Measurements from ENCODE around the gene CREG2. TPM values are rescaled to one million over a fixed set of nuclear protein-coding genes. Genes with fewer than 3 reads are reported as not detected.

The CREG2 gene
- total and polyA plus RNA-seq, 2 donors (not counting 1 experiment from before 2014, with no cell fraction given), result 0.10 TPM; not detected in 1

- CTCF ChIA-PET, result interaction anchor here (0.5 to 2.5 kb wide), 4 partner anchors 9 to 50 kb away, joined by 3 to 12 read pairs (median 3); no protein-coding TSS in a partner anchor
- H3K27me3 ChIP-seq (replicated peaks in 1 of 4; ENCODE audit: control extremely low read depth in 1 of 4, control insufficient read depth in 3 of 4, insufficient read depth in 4 of 4, low read length in 3 of 4), result no peaks in the 10 kb centered on the region
- Mint-ChIP-seq H3K4me1 (no peaks in the 10 kb centered on the region), H3K27me3 (no peaks in the 10 kb centered on the region), H3K27ac (no peak overlapping the region), H3K9me3 (ENCODE audit: insufficient read depth) (no peaks in the 10 kb centered on the region), H3K4me3 (no peak overlapping the region)
- H3K4me2 ChIP-seq (replicated peaks; ENCODE audit: low read depth, low read length, poor library complexity, severe bottlenecking), result no peak overlapping the region
- no peaks in the 10 kb centered on the region for H3K36me3 ChIP-seq (replicated peaks in 1 of 2; ENCODE audit: control extremely low read depth in 1 of 2, control insufficient read depth in 1 of 2, extremely low read depth in 1 of 2, insufficient read depth in 2 of 2, low read length in 1 of 2)
- 82% methylated on average over 1 of the region's 2 CpGs for WGBS (ENCODE audit: insufficient coverage)
- H3K9ac ChIP-seq (ENCODE audit: low read length), result no peak overlapping the region
- TF ChIP-seq CTCF (IDR thresholded peaks at IDR 0.05) (no peak), EZH2 (IDR thresholded peaks at IDR 0.05; ENCODE audit: borderline replicate concordance, insufficient read depth, low read depth, low read length, poor library complexity, severe bottlenecking) (no peak)
- H3K9me3 ChIP-seq (ENCODE audit: control extremely low read depth in 1 of 3, control insufficient read depth in 2 of 3, insufficient read depth in 1 of 3, low read length in 2 of 3), result no peaks in the 10 kb centered on the region
- intact Hi-C loops (cut with micrococcal nuclease), result no loop called here
- H3K27ac ChIP-seq (ENCODE audit: low read length in 2 of 2), result no peak overlapping the region
- no peaks in the 10 kb centered on the region for H3K79me2 ChIP-seq (ENCODE audit: control insufficient read depth, insufficient read depth, low read length)
- no peak for DNase-seq
- H3K4me1 ChIP-seq (ENCODE audit: control insufficient read depth in 2 of 2, insufficient read depth in 2 of 2, low read length in 2 of 2), result peaks cover 18 to 19% of the 10 kb centered on the region in 2 donors
- ATAC-seq (ENCODE audit: low read depth), result no peak
- no peak overlapping the region for H2AFZ ChIP-seq (ENCODE audit: insufficient read depth, low read depth, low read length, poor library complexity, severe bottlenecking)
- H4K20me1 ChIP-seq (ENCODE audit: control insufficient read depth, insufficient read depth, low read length, poor library complexity, severe bottlenecking), result no peaks in the 10 kb centered on the region
- POLR2A ChIA-PET, result no interaction called here
- H3K4me3 ChIP-seq (ENCODE audit: control extremely low read depth in 1 of 5, extremely low read depth in 1 of 5, insufficient read depth in 1 of 5, low read depth in 2 of 5, low read length in 4 of 5), result no peak overlapping the region
Measured at GRCh38 chr2:101331202-101331601, 56.1 kb downstream of the CREG2 start.

GRCh38 chr2:101330253-101330933 is 56.9 kb downstream of the CREG2 start:
- Histone ChIP-seq H3K27me3 (replicated peaks in 1 of 4; ENCODE audit: control extremely low read depth in 1 of 4, control insufficient read depth in 3 of 4, insufficient read depth in 4 of 4, low read length in 3 of 4) (no peaks in the 10 kb centered on the region), H3K9ac (ENCODE audit: low read length) (no peak overlapping the region), H3K36me3 (replicated peaks in 1 of 2; ENCODE audit: control extremely low read depth in 1 of 2, control insufficient read depth in 1 of 2, extremely low read depth in 1 of 2, insufficient read depth in 2 of 2, low read length in 1 of 2) (no peaks in the 10 kb centered on the region), H3K27ac (ENCODE audit: low read length in 2 of 2) (no peak overlapping the region), H2AFZ (ENCODE audit: insufficient read depth, low read depth, low read length, poor library complexity, severe bottlenecking) (no peak overlapping the region), H4K20me1 (ENCODE audit: control insufficient read depth, insufficient read depth, low read length, poor library complexity, severe bottlenecking) (no peaks in the 10 kb centered on the region), H3K9me3 (ENCODE audit: control extremely low read depth in 1 of 3, control insufficient read depth in 2 of 3, insufficient read depth in 1 of 3, low read length in 2 of 3) (peaks cover 0 to 7% (median 0%) of the 10 kb centered on the region in 3 donors), H3K4me1 (ENCODE audit: control insufficient read depth in 2 of 2, insufficient read depth in 2 of 2, low read length in 2 of 2) (peaks cover 18 to 19% of the 10 kb centered on the region in 2 donors), H3K4me2 (replicated peaks; ENCODE audit: low read depth, low read length, poor library complexity, severe bottlenecking) (no peak overlapping the region), H3K79me2 (ENCODE audit: control insufficient read depth, insufficient read depth, low read length) (no peaks in the 10 kb centered on the region), H3K4me3 (ENCODE audit: control extremely low read depth in 1 of 5, extremely low read depth in 1 of 5, insufficient read depth in 1 of 5, low read depth in 2 of 5, low read length in 4 of 5) (no peak overlapping the region)
- H3K4me3 Mint-ChIP-seq, result no peak overlapping the region
- no peak for ATAC-seq (ENCODE audit: low read depth)
- intact Hi-C loops (cut with micrococcal nuclease), result no loop called here
- no peaks in the 10 kb centered on the region for H3K27me3 Mint-ChIP-seq
- H3K27ac Mint-ChIP-seq, result no peak overlapping the region
- no peaks in the 10 kb centered on the region for H3K9me3 Mint-ChIP-seq (ENCODE audit: insufficient read depth)
- WGBS (ENCODE audit: insufficient coverage), result 75% methylated on average over 7 of the region's 12 CpGs
- ChIA-PET CTCF (interaction anchor here (0.5 kb wide), 1 partner anchor 49 kb away, joined by 3 read pairs; no protein-coding TSS in a partner anchor), POLR2A (no interaction called here)
- DNase-seq, result no peak
- no peak for TF ChIP-seq EZH2 (IDR thresholded peaks at IDR 0.05; ENCODE audit: borderline replicate concordance, insufficient read depth, low read depth, low read length, poor library complexity, severe bottlenecking)
- no peak for TF ChIP-seq CTCF (IDR thresholded peaks at IDR 0.05)
- no peaks in the 10 kb centered on the region for H3K4me1 Mint-ChIP-seq

All from B cell (primary cell).